Measurements from ENCODE around the gene FKBP5. TPM values are rescaled to one million over a fixed set of nuclear protein-coding genes. Genes with fewer than 3 reads are reported as not detected.

Gene FKBP5
- total RNA-seq, 2 donors from 2014 or later: 133 to 138 TPM

- Histone ChIP-seq H3K9me3 (no peaks in the 10 kb centered on the region), H3K27ac (peak overlapping the region in 2 of 4 donors; percentile 82 to 87), H3K36me3 (replicated peaks in 1 of 2; ENCODE audit: insufficient read depth in 1 of 2, low read depth in 2 of 2) (no peaks in the 10 kb centered on the region), H3K4me1 (peaks cover 88% of the 10 kb centered on the region), H3K4me3 (no peak overlapping the region), H3K27me3 (no peaks in the 10 kb centered on the region)
- TF ChIP-seq CTCF (IDR thresholded peaks at IDR 0.05): no peak
- TF ChIP-seq POLR2A (IDR thresholded peaks at IDR 0.05): no peak
- intact Hi-C loops (cut with DNase I): no loop called here
- WGBS, 2 donors: 81 to 83% methylated on average over 3 of the region's 3 CpGs
- DNase-seq (no peak), ATAC-seq (no peak)
Observed at GRCh38 chr6:35665573-35665972, 23.1 kb downstream of the FKBP5 start.

- Histone ChIP-seq H3K4me1 (peaks cover 82% of the 10 kb centered on the region), H3K4me3 (no peak overlapping the region), H3K9me3 (no peaks in the 10 kb centered on the region), H3K27me3 (no peaks in the 10 kb centered on the region), H3K27ac (peak overlapping the region in 3 of 4 donors; percentile 77 to 87 (median 82)), H3K36me3 (replicated peaks in 1 of 2; ENCODE audit: insufficient read depth in 1 of 2, low read depth in 2 of 2) (no peaks in the 10 kb centered on the region)
- intact Hi-C loops (cut with DNase I): no loop called here
- WGBS, 2 donors: 32 to 41% methylated on average over 3 of the region's 3 CpGs
- TF ChIP-seq POLR2A (IDR thresholded peaks at IDR 0.05): no peak
- TF ChIP-seq CTCF (IDR thresholded peaks at IDR 0.05): no peak
- DNase-seq: no peak
- ATAC-seq: no peak
Observed at GRCh38 chr6:35664945-35665344, 23.8 kb downstream of the FKBP5 start.

GRCh38 chr6:35663447-35664235 lies 25.1 kb downstream of the FKBP5 start:
- Histone ChIP-seq H3K27me3 (no peaks in the 10 kb centered on the region), H3K4me3 (no peak overlapping the region), H3K36me3 (replicated peaks in 1 of 2; ENCODE audit: insufficient read depth in 1 of 2, low read depth in 2 of 2) (no peaks in the 10 kb centered on the region), H3K27ac (peak overlapping the region; percentile 77 to 88 (median 84)), H3K4me1 (peaks cover 69% of the 10 kb centered on the region), H3K9me3 (no peaks in the 10 kb centered on the region)
- no peak for DNase-seq
- TF ChIP-seq POLR2A (IDR thresholded peaks at IDR 0.05) (no peak), CTCF (IDR thresholded peaks at IDR 0.05) (no peak)
- ATAC-seq: peak; percentile 42
- WGBS, 2 donors: 36 to 38% methylated on average over 7 of the region's 7 CpGs
- intact Hi-C loops (cut with DNase I): no loop called here

GRCh38 chr6:35662999-35663398 lies 25.7 kb downstream of the FKBP5 start:
- Histone ChIP-seq H3K4me3 (no peak overlapping the region), H3K27me3 (no peaks in the 10 kb centered on the region), H3K27ac (peak overlapping the region; percentile 77 to 88 (median 84)), H3K36me3 (replicated peaks in 1 of 2; ENCODE audit: insufficient read depth in 1 of 2, low read depth in 2 of 2) (no peaks in the 10 kb centered on the region), H3K4me1 (peaks cover 65% of the 10 kb centered on the region), H3K9me3 (no peaks in the 10 kb centered on the region)
- intact Hi-C loops (cut with DNase I): no loop called here
- 33 to 37% methylated on average over 7 of the region's 7 CpGs for WGBS, 2 donors
- ATAC-seq (peak; percentile 86), DNase-seq (peak; percentile 29 to 67 (median 60))
- TF ChIP-seq CTCF (IDR thresholded peaks at IDR 0.05) (no peak), POLR2A (IDR thresholded peaks at IDR 0.05) (no peak)

- Histone ChIP-seq H3K36me3 (replicated peaks in 1 of 2; ENCODE audit: insufficient read depth in 1 of 2, low read depth in 2 of 2) (no peaks in the 10 kb centered on the region), H3K27ac (no peak overlapping the region), H3K4me3 (no peak overlapping the region), H3K9me3 (no peaks in the 10 kb centered on the region), H3K4me1 (peaks cover 5% of the 10 kb centered on the region), H3K27me3 (no peaks in the 10 kb centered on the region)
- ATAC-seq: no peak
- DNase-seq: no peak
- intact Hi-C loops (cut with DNase I): no loop called here
- no peak for TF ChIP-seq POLR2A (IDR thresholded peaks at IDR 0.05)
- TF ChIP-seq CTCF (IDR thresholded peaks at IDR 0.05): no peak
- 87 to 93% methylated on average over 3 of the region's 3 CpGs for WGBS, 2 donors
Observed at GRCh38 chr6:35654883-35655282, 33.8 kb downstream of the FKBP5 start.
